Measurements from ENCODE around the gene MYCBP.
"Not testable (repeated sequence)": the region's sequence is repeated elsewhere in the genome, so short reads cannot be mapped to it uniquely, and the experiment has no call there.

MYCBP gene

DNA sequence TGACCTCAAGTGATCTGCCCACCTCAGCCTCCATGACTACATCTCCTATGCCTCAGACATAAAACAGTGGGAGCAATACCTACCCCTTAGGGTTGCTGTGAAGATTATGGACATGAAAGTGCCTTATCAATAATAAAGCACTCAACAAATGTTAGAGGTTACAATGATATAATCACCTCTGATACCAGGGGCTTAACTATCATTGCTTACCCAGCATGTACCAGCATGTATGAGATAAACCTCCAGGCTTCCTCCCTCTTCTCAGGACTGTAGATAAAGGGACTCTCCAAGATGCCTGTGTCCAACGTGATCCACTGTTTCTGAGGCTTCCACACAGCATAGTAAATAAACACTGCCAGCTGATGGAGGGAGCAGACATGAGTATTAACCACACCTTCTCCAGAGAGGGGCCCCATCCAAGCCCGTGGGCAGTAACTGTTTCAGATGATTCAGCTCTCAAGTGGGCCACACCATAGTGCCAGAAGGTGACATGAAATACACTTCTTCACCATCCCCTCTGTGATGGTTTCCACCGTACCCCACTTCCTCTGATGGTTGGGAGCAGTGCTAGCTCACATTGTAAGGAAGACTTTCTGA is 42.3 kb upstream of the MYCBP start:
- Histone ChIP-seq H3K36me3 (no peaks in the 10 kb centered on the region), H3K27me3 (no peaks in the 10 kb centered on the region), H3K4me3 (ENCODE audit: low read depth, low read length) (no peak overlapping the region), H3K9me3 (no peaks in the 10 kb centered on the region), H3K4me1 (no peaks in the 10 kb centered on the region)
- no peak for DNase-seq
- TF ChIP-seq, protein P1, sequence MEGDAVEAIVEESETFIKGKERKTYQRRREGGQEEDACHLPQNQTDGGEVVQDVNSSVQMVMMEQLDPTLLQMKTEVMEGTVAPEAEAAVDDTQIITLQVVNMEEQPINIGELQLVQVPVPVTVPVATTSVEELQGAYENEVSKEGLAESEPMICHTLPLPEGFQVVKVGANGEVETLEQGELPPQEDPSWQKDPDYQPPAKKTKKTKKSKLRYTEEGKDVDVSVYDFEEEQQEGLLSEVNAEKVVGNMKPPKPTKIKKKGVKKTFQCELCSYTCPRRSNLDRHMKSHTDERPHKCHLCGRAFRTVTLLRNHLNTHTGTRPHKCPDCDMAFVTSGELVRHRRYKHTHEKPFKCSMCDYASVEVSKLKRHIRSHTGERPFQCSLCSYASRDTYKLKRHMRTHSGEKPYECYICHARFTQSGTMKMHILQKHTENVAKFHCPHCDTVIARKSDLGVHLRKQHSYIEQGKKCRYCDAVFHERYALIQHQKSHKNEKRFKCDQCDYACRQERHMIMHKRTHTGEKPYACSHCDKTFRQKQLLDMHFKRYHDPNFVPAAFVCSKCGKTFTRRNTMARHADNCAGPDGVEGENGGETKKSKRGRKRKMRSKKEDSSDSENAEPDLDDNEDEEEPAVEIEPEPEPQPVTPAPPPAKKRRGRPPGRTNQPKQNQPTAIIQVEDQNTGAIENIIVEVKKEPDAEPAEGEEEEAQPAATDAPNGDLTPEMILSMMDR (IDR thresholded peaks at IDR 0.05; ENCODE audit: low read depth, low read length): no peak

DNA sequence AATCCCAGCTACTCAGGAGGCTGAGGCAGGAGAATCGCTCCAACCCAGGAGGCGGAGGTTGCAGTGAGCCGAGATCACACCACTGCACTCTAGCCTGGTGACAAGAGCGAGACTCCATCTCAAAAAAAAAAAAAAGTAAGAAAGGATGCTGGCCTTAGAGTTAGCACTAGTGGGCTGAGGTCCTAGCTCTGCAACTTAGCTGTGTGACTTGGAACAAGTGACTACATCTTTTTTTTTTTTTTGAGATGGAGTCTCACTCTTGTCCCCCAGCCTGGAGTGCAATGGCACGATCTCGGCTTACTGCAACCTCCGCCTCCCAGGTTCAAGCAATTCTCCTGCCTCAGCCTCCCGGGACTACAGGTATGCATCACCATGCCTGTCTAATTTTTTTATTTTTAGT is 41.8 kb upstream of the MYCBP start:
- H3K36me3 ChIP-seq; H3K4me3 ChIP-seq (ENCODE audit: low read depth, low read length); DNase-seq; H3K27me3 ChIP-seq; H3K4me1 ChIP-seq; H3K9me3 ChIP-seq: not testable (repeated sequence)

DNA sequence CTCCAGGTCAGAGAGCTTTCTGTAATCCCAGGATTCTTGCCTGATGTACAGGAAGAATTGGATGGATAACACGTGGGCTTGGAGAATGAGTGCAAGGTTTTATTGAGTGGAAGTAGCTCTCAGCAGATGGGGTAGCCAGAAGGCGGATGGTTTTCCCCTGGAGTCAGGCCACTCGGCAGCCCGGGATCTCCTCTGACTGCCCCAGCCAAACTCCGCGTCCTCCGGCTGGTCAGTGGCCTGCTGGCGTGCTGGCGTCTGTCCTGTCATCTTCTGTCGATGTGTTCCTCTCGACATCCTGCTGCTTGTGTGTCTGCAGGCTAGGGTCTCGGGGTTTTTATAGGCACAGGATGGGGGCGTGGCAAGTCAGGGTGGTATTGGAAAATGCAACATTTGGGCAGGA is 35.7 kb upstream of the MYCBP start:
- no peak for DNase-seq

DNA sequence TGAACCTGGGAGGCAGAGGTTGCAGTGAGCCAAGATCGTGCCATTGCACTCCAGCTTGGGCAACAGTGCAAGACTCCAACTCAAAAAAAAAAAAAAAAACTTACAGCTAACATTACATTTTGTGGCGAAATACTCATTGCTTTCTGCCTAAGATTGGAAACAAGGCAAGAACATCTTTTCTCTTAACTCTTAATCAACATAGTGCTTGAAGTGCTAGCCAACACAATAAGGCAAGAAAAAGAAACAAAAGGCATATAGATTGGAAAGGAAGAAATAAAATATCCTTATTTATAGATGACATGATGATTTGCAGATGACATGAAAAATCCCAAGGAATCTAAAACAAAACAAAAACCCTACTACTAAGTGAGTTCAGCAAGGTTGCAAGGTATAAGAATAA is 32.8 kb upstream of the MYCBP start:
- Histone ChIP-seq H3K27me3 (no peaks in the 10 kb centered on the region), H3K9me3 (no peaks in the 10 kb centered on the region), H3K4me3 (ENCODE audit: low read depth, low read length) (no peak overlapping the region), H3K36me3 (no peaks in the 10 kb centered on the region), H3K4me1 (no peaks in the 10 kb centered on the region)
- TF ChIP-seq, protein P1 (IDR thresholded peaks at IDR 0.05; ENCODE audit: low read depth, low read length): no peak
- DNase-seq: no peak

More for the DNA sequence above, 35.7 kb upstream of the MYCBP start:
- H3K4me1 ChIP-seq: no peaks in the 10 kb centered on the region
- TF ChIP-seq, protein P1 (IDR thresholded peaks at IDR 0.05; ENCODE audit: low read depth, low read length): no peak
- no peak overlapping the region for H3K4me3 ChIP-seq (ENCODE audit: low read depth, low read length)
- H3K36me3 ChIP-seq: no peaks in the 10 kb centered on the region
- no peaks in the 10 kb centered on the region for H3K27me3 ChIP-seq
- no peaks in the 10 kb centered on the region for H3K9me3 ChIP-seq

DNA sequence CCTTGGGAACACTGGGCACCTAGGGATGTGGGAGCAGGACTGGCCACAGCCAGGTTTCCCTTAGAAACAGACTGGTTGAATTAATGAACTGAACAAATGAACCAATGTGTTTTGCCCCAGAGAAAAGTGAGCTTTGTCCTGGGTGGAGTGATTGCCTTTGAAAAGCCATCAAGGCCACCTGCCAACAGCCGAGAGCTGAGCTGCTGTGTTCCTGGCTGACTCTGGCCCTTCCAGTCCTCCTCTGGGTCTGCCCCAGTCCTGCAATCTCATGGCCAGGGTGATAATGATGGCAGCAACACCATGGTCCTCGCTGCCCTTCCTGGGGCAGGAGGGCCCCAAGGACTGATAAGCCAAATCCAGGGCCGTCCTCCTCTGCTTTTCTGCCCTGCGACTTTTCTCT is 26.4 kb upstream of the MYCBP start:
- Histone ChIP-seq H3K36me3 (no peaks in the 10 kb centered on the region), H3K4me3 (ENCODE audit: low read depth, low read length) (no peak overlapping the region), H3K9me3 (no peaks in the 10 kb centered on the region), H3K27me3 (no peaks in the 10 kb centered on the region), H3K4me1 (no peaks in the 10 kb centered on the region)
- no peak for DNase-seq
- TF ChIP-seq, protein P1 (IDR thresholded peaks at IDR 0.05; ENCODE audit: low read depth, low read length): no peak

DNA sequence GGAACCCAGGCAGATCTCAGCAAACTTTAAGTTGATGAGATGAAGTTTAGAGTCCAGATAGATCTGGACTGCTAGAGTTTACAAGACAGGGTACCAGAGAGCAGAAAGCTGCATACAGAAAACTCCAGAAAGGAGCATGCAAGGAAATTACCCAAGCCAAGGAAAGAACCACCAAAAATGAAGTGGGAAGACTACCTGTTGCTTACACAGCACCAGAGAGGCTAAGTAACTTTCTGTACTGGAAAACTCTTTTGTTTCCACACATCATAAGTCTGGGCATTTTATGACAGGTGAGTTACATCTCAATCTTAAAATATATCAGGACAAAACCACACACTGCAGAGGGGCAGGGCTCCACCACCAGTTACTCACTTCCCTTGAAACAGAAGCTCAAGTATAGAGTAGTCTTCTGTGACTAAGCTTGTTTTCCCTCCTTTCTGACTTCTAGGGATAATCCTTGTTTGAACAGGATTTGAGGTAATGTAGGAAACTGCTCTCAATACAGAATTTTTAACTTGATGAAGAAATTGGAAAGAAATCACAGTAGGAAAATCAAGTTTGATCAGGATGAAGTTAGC is 25.6 kb upstream of the MYCBP start:
- DNase-seq: no peak
- TF ChIP-seq, protein P1 (IDR thresholded peaks at IDR 0.05; ENCODE audit: low read depth, low read length): no peak
- no peak overlapping the region for H3K4me3 ChIP-seq (ENCODE audit: low read depth, low read length)
- H3K4me1 ChIP-seq: no peaks in the 10 kb centered on the region
- no peaks in the 10 kb centered on the region for H3K36me3 ChIP-seq
- no peaks in the 10 kb centered on the region for H3K9me3 ChIP-seq
- H3K27me3 ChIP-seq: no peaks in the 10 kb centered on the region

Data from BE2C (cell line).